GM12878 (cell line): Measurements from ENCODE around the gene FOXK2. TPM values are rescaled to one million over a fixed set of nuclear protein-coding genes. Genes with fewer than 3 reads are reported as not detected.

Experiments used
- ATF2 ChIP-seq: IDR thresholded peaks from 2 replicates; pipeline ENCODE4 v1.6.1; 2012; ENCODE audit warnings: low read length, inconsistent platforms
- DPF2 ChIP-seq: fragments of 450-650 bp; IDR thresholded peaks from 2 replicates; pipeline ENCODE4 v1.6.1; 2017; ENCODE audit warnings: mild to moderate bottlenecking
- ETV6 ChIP-seq, 2 experiments: fragments of 450-650 bp in 1 of 2; IDR thresholded peaks in 1 of 2; conservative IDR thresholded peaks in 1 of 2; 2 replicates each; pipeline ENCODE4 v1.6.1; 2014; ENCODE audit warnings: antibody characterized with exemption in 1 of 2, borderline replicate concordance in 1 of 2, low read depth in 1 of 2, mild to moderate bottlenecking in 1 of 2, moderate library complexity in 1 of 2
- GATAD2B ChIP-seq: fragments of 450-650 bp; conservative IDR thresholded peaks from 2 replicates; pipeline ENCODE4 v1.6.1; 2017; ENCODE audit warnings: low read depth, mild to moderate bottlenecking, moderate library complexity
- MEF2B ChIP-seq: fragments of 450-650 bp; IDR thresholded peaks from 2 replicates; pipeline ENCODE4 v1.6.1; 2018; ENCODE audit warnings: mild to moderate bottlenecking, moderate library complexity; ENCODE audit not compliant: partially characterized antibody, poor library complexity, severe bottlenecking
- NKRF ChIP-seq: fragments of 450-650 bp; conservative IDR thresholded peaks from 2 replicates; pipeline ENCODE4 v1.6.1; 2017; ENCODE audit warnings: mild to moderate bottlenecking, moderate library complexity
- POLR2AphosphoS2 ChIP-seq: IDR thresholded peaks from 2 replicates; pipeline ENCODE4 v1.6.1; 2011; ENCODE audit warnings: low read depth, mild to moderate bottlenecking, low read length, improper control_type of control experiment, moderate library complexity
- RELB ChIP-seq: fragments of 450-650 bp; IDR thresholded peaks from 2 replicates; pipeline ENCODE4 v1.6.1; 2017; ENCODE audit warnings: low read depth, mild to moderate bottlenecking, moderate library complexity
- SIN3A ChIP-seq: IDR thresholded peaks from 2 replicates; pipeline ENCODE4 v1.6.1; 2012; ENCODE audit warnings: low read depth, low read length, improper control_type of control experiment
- SMARCA5 ChIP-seq: fragments of 450-650 bp; IDR thresholded peaks from 2 replicates; pipeline ENCODE4 v1.6.1; 2017; ENCODE audit warnings: mild to moderate bottlenecking
- SREBF1 ChIP-seq: IDR thresholded peaks from 2 replicates; pipeline ENCODE4 v1.6.1; 2012; ENCODE audit warnings: mild to moderate bottlenecking, low read length
- TAF1 ChIP-seq: IDR thresholded peaks from 2 replicates; pipeline ENCODE4 v1.6.1; 2011; ENCODE audit warnings: mild to moderate bottlenecking, low read depth, low read length, borderline replicate concordance
- ZNF207 ChIP-seq: fragments of 450-650 bp; IDR thresholded peaks from 2 replicates; pipeline ENCODE4 v1.6.1; 2014; ENCODE audit warnings: antibody characterized with exemption, mild to moderate bottlenecking, borderline replicate concordance
- polyA plus RNA-seq, 11 experiments: library from polyadenylated mRNA; depleted of rRNA in 4 of 11; unstranded in 6 of 11; stranded (reverse) in 5 of 11; fragments of >200 nt; fragmentation: Nextera tagmentation in 4 of 11; fragmentation: Illumina TruSeq in 1 of 11; extraction: Ambion mirVana in 4 of 11; extraction: Trizol in 1 of 11; gene quantifications; 1 replicate in 1 of 11; 2 replicates in 10 of 11; pipeline versions ENCODE4 v1.2.1 to v1.2.3, GENCODE V29; 2011 to 2016; ENCODE audit warnings: inconsistent platforms in 2 of 11, missing spikeins in 2 of 11, low read depth in 1 of 11
- total RNA-seq, 4 experiments: library from RNA; depleted of rRNA in 3 of 4; stranded (reverse); fragments of >200 nt in 3 of 4; fragmentation: Illumina TruSeq in 1 of 4; extraction: Trizol in 1 of 4; gene quantifications; 2 replicates each; pipeline versions ENCODE4 v1.2.1 to v1.2.3, GENCODE V29; 2013 to 2021
- TF ChIP-seq, protein P1 (sequence below): fragments of 450-650 bp; IDR thresholded peaks from 2 replicates; pipeline ENCODE4 v1.6.1; 2016; ENCODE audit warnings: mild to moderate bottlenecking, moderate library complexity, borderline replicate concordance
- TF ChIP-seq, protein P2 (sequence below): fragments of 450-650 bp; IDR thresholded peaks from 2 replicates; pipeline ENCODE4 v1.6.1; 2017; ENCODE audit warnings: mild to moderate bottlenecking

The FOXK2 gene
- total and polyA plus RNA-seq, 10 of the 15 experiments (the other 5 are each of a cell fraction or from before 2014, with no cell fraction given), result 2.4 to 56.8 (median 34.4) TPM

DNA sequence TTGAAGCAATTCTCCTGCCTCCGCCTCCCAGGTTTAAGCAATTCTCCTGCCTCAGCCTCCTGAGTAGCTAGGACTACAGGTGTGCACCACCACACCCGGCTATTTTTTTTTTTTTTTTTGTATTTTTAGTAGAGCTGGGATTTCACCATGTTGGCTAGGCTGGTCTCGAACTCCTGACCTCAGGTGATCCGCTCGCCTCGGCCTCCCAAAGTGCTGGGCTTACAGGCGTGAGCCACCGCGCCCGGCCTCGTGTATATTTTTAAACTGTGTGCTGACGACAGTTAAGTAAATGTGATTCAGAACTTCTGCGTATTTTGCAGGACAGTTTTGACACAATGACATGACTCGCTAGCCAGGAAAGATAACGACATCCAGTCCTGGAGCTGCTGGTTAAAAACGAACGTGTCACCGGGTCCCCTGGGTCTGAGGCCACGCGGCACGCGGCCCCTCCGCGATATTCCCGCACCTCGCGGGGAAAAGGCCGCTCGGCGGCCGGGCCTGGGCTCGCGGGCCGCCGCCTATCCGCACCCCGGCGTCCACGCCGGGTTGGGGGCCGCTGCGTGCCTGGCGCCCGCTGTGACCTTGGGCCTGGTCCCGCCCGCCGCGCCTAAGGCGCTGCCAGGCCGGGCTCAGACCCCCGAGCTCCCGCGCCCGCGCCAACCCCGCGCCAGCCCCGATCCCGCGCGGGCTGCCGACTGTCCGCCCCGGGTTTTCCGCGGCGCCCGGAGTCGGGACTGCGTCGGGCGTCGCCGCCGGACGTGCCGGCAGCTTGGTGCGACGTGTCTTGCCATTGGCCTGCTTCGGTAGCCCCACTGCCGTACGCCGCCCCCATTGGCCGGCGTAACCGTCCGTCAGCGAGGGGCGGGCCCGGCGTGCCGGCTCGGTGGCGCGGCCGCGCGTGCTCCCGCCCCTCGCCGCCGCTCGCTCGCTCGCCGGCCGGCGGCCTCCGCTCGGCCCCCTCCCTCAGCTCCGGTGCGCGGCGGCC lies at the start of gene FOXK2 (continued):
- TF ChIP-seq NKRF (peak; percentile 90), ATF2 (no peak), SMARCA5 (peak; percentile 86), ZNF207 (peak; percentile 38; the same call in 1 of the 2 replicates), ETV6 (conservative IDR thresholded peaks at IDR 0.05 in 1 of 2, IDR thresholded peaks at IDR 0.05 in 1 of 2; ENCODE audit: borderline replicate concordance in 1 of 2, low read depth in 1 of 2) (no peak), RELB (no peak), DPF2 (peak; percentile 97), SREBF1 (0 out of 2 replicates have a peak, but pooled peaks have one; percentile 16), GATAD2B (peak; percentile 100), MEF2B (peak; percentile 81), TAF1 (peak; percentile 73; the same call in 1 of the 2 replicates), POLR2AphosphoS2 (no peak), SIN3A (no peak)
- TF ChIP-seq, protein P1, sequence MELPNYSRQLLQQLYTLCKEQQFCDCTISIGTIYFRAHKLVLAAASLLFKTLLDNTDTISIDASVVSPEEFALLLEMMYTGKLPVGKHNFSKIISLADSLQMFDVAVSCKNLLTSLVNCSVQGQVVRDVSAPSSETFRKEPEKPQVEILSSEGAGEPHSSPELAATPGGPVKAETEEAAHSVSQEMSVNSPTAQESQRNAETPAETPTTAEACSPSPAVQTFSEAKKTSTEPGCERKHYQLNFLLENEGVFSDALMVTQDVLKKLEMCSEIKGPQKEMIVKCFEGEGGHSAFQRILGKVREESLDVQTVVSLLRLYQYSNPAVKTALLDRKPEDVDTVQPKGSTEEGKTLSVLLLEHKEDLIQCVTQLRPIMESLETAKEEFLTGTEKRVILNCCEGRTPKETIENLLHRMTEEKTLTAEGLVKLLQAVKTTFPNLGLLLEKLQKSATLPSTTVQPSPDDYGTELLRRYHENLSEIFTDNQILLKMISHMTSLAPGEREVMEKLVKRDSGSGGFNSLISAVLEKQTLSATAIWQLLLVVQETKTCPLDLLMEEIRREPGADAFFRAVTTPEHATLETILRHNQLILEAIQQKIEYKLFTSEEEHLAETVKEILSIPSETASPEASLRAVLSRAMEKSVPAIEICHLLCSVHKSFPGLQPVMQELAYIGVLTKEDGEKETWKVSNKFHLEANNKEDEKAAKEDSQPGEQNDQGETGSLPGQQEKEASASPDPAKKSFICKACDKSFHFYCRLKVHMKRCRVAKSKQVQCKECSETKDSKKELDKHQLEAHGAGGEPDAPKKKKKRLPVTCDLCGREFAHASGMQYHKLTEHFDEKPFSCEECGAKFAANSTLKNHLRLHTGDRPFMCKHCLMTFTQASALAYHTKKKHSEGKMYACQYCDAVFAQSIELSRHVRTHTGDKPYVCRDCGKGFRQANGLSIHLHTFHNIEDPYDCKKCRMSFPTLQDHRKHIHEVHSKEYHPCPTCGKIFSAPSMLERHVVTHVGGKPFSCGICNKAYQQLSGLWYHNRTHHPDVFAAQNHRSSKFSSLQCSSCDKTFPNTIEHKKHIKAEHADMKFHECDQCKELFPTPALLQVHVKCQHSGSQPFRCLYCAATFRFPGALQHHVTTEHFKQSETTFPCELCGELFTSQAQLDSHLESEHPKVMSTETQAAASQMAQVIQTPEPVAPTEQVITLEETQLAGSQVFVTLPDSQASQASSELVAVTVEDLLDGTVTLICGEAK, result 0 out of 2 replicates have a peak, but pooled peaks have one; percentile 15
- TF ChIP-seq, protein P2, sequence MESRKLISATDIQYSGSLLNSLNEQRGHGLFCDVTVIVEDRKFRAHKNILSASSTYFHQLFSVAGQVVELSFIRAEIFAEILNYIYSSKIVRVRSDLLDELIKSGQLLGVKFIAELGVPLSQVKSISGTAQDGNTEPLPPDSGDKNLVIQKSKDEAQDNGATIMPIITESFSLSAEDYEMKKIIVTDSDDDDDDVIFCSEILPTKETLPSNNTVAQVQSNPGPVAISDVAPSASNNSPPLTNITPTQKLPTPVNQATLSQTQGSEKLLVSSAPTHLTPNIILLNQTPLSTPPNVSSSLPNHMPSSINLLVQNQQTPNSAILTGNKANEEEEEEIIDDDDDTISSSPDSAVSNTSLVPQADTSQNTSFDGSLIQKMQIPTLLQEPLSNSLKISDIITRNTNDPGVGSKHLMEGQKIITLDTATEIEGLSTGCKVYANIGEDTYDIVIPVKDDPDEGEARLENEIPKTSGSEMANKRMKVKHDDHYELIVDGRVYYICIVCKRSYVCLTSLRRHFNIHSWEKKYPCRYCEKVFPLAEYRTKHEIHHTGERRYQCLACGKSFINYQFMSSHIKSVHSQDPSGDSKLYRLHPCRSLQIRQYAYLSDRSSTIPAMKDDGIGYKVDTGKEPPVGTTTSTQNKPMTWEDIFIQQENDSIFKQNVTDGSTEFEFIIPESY, result no peak
